Activated T-helper 2 cell treated with anti-CD3 and anti-CD28 coated beads, Interferon-gamma antibody, Interleukin-2, Interleukin-4, amounts not matched to agents 10 μg/mL and 5 μg/mL and 100 μg/mL, durations not matched to agents 14 hours and 24 hours and 36 hours (primary cell): Measurements from ENCODE around the gene NPFF. TPM values are rescaled to one million over a fixed set of nuclear protein-coding genes. Genes with fewer than 3 reads are reported as not detected.
"Not testable (repeated sequence)": the region's sequence is repeated elsewhere in the genome, so short reads cannot be mapped to it uniquely, and the experiment has no call there.

ENCODE experiments used
- DNase-seq: peaks from one replicate; pipeline ENCODE4 v3.0.0; 2021; ENCODE audit warnings: low spot score
- H3K27ac Mint-ChIP-seq: one replicate; pipeline ENCODE4 v1.8.0; 2021; ENCODE audit warnings: mixed read lengths
- H3K27me3 Mint-ChIP-seq: one replicate; pipeline ENCODE4 v1.8.0; 2021; ENCODE audit warnings: low read depth, mixed read lengths
- H3K36me3 Mint-ChIP-seq: one replicate; pipeline ENCODE4 v1.8.0; 2021; ENCODE audit warnings: low read depth, mixed read lengths
- H3K4me1 Mint-ChIP-seq: one replicate; pipeline ENCODE4 v1.8.0; 2021; ENCODE audit warnings: low read depth, mixed read lengths
- H3K4me3 Mint-ChIP-seq: one replicate; pipeline ENCODE4 v1.8.0; 2021; ENCODE audit warnings: low read depth, mild to moderate bottlenecking, moderate library complexity, mixed read lengths
- H3K9me3 Mint-ChIP-seq: one replicate; pipeline ENCODE4 v1.8.0; 2021; ENCODE audit warnings: mixed read lengths
- intact Hi-C: fragments of 100-400 bp; cut with micrococcal nuclease; formaldehyde crosslinking; loops from one replicate; pipeline ENCODE4 v1.15.1; 2023
- total RNA-seq: library from RNA; stranded (reverse); gene quantifications from 2 replicates; pipeline ENCODE4 v1.2.3, GENCODE V29; 2022

Gene NPFF
- total RNA-seq, result not detected in 2 replicates

DNA sequence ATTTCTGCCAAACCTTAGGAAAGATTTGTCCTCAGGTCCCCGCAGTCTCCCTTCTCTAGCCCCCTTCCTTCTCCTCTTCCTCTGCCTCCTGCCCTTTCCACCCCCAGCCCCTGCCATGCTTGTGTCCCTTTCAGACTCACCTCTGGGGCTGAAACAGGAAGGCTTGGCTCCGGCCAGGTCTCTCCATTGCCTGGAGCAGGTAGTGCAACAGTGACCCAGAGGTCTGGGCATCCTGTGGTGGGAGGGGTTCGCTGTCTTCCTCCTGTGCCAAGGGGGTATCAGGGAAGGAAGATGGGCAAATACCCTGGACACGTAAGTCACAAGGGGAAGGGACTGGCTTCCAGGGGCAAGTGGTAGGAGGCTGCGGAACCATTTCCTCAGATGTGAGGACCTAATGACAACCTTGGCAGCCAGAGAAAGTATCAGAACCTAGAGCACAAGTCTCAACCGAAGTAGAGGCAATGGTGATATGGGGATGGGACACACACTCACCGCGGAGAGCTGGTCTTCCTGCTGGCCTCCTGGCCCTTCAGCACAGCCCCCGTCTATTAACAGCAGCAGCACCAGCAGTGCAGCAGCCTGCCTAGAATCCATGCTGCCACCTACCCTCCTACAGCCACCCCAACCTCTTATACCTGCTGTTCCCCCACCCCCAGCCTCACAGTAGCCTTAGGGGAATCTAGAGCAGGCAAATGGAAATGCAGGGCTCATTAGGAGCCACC is at the start of gene NPFF:
TSS of gene NPFF (minus strand) at position 604 of the 722 bp plus-strand sequence. CDS start at position 594, 10 bp downstream.
- Mint-ChIP-seq H3K27ac (no peak within 1 kb of the TSS), H3K9me3 (no peaks in the 10 kb centered on the region), H3K4me3 (no peak within 1 kb of the TSS), H3K27me3 (no peaks in the 10 kb centered on the region), H3K36me3 (peaks cover 27% of the 10 kb centered on the region), H3K4me1 (peaks cover 8% of the 10 kb centered on the region)
- intact Hi-C loops, result loop anchor here (10.0 kb wide), 1 partner anchor 302 kb away; the partner anchor contains the start of gene ITGB7
- DNase-seq, result no peak

DNA sequence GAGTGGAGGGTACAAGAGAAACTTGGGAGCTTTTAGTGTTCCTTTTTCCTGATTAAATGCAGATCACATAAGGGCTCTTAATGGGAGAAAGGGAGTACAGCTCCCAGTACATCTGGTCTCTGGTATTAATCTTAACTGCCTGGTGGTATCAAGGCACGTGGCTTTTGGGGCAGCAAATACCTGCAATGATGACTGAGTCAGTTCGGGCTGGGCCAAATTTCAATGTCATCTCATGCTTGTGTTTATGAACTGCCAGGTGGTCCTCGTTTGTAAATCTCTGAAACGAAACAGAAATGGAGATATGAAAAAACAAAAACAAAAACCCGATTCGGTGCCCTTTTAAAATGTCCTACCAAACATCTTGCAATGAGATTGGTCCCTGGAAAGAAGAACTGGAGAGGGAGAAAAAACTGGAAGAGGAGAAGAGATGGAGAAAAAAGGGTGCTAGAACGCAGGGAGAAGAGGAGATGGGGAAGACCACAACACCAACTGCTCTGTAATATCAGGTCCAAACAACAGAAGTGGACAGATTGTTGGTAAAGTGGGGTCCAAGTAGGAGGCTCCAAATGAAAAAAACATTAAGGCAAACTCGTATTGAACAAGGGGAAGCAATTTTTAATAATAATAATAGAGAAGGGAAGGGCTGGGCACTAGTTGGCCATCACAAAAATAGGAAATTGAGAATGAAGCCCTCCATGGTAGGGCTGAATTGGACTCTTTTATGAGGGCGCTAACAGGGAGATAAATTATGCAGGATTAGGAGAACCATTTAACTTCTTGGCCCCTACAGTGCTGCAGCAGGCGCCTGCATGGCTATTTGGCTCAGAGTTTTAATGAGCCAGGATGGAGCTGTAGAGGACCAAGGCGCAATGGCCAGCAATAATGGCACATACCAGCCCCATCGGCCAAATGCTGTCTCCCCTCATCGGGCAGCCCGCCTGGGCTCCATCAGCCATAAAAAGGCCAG is 45.4 kb upstream of the NPFF start:
- peaks cover 27% of the 10 kb centered on the region for H3K36me3 Mint-ChIP-seq

DNA sequence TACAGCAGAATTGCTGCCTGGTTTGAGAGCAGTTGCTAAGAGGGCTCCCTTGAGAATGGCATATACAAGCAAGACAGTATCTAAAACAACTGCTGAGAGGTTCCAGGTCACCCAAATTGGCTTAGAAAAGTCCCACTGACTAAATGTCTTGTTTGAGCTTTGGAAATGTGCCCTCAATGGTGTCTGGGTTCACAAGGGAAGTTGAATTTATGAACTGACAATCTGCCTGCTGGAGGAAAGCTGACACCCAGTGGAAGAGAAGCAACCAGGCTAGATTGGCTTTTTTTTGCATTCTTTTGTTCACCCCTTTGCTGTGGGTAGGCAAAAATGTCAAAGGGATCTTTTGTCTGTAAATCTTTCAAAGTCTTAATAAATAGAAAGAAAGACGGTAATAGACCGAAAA is 44.6 kb upstream of the NPFF start:
- H3K4me3 Mint-ChIP-seq, result no peak overlapping the region
- H3K27me3 Mint-ChIP-seq, result no peaks in the 10 kb centered on the region
- H3K4me1 Mint-ChIP-seq, result peaks cover 9% of the 10 kb centered on the region
- intact Hi-C loops, result no loop called here
- H3K9me3 Mint-ChIP-seq, result no peaks in the 10 kb centered on the region
- no peak for DNase-seq
- H3K36me3 Mint-ChIP-seq, result peaks cover 27% of the 10 kb centered on the region
- no peak overlapping the region for H3K27ac Mint-ChIP-seq

More for the DNA sequence above, 45.4 kb upstream of the NPFF start:
- intact Hi-C loops, result no loop called here
- no peak overlapping the region for H3K4me3 Mint-ChIP-seq
- peaks cover 12% of the 10 kb centered on the region for H3K4me1 Mint-ChIP-seq
- H3K27me3 Mint-ChIP-seq, result no peaks in the 10 kb centered on the region
- no peak overlapping the region for H3K27ac Mint-ChIP-seq
- no peaks in the 10 kb centered on the region for H3K9me3 Mint-ChIP-seq
- DNase-seq, result no peak

DNA sequence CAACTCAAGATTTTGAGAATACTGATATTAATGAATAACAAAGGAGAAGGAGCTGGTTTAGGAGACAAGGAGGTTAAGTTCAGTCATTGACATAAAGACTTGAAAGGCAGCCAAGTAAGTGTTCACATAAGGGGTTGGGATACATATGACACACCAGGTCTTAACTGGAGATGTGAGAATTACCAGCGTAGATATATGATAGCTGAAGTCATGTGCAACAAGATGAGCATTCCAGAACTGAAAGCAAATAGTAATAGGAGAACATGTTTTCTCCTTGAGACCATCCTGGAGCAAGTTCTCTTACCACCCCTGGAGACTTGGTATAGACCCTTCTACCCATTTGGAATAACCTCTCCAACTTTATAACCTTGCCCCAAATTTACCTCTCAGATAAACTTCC is 43.3 kb upstream of the NPFF start:
- Mint-ChIP-seq H3K27ac (no peak overlapping the region), H3K4me3 (no peak overlapping the region), H3K27me3 (no peaks in the 10 kb centered on the region), H3K36me3 (peaks cover 27% of the 10 kb centered on the region), H3K4me1 (peaks cover 9% of the 10 kb centered on the region), H3K9me3 (no peaks in the 10 kb centered on the region)
- DNase-seq, result no peak
- intact Hi-C loops, result no loop called here

DNA sequence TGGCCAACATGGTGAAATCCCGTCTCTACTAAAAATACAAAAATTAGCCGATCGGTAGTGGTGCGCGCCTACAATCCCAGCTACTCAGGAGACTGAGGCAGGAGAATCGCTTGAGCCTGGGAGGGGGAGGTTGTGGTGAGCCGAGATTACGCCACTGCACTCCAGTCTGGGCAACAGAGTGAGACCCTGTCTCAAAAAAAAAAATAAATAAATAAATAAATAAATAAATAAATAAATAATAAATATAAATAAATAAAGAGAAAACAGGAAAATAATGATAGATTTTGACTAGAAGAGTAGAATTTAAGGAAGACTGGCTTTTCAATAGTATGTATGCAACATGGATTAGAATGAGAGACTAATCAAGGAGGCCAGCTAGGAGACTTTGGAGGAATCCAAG is 42.8 kb upstream of the NPFF start:
- intact Hi-C loops, DNase-seq, H3K27me3 Mint-ChIP-seq, H3K9me3 Mint-ChIP-seq, H3K27ac Mint-ChIP-seq, H3K4me3 Mint-ChIP-seq, H3K4me1 Mint-ChIP-seq: not testable (repeated sequence)
- peaks cover 27% of the 10 kb centered on the region for H3K36me3 Mint-ChIP-seq

GRCh38 chr12:53548354-53548753 is 41.1 kb upstream of the NPFF start:
- H3K27ac Mint-ChIP-seq, H3K27me3 Mint-ChIP-seq, H3K9me3 Mint-ChIP-seq, H3K4me3 Mint-ChIP-seq, DNase-seq: not testable (repeated sequence)
- Mint-ChIP-seq H3K36me3 (peaks cover 32% of the 10 kb centered on the region), H3K4me1 (peaks cover 18% of the 10 kb centered on the region)
- intact Hi-C loops, result loop anchor here (10.0 kb wide), 1 partner anchor 196 kb away; no protein-coding TSS in a partner anchor

GRCh38 chr12:53543539-53543938 is 36.3 kb upstream of the NPFF start:
- H3K27me3 Mint-ChIP-seq, result no peaks in the 10 kb centered on the region
- intact Hi-C loops, result loop anchor here (1.0 to 10.0 kb wide), 4 partner anchors 34 to 201 kb away; partner anchors contain the start of genes ATF7 and ATP5MC2
- peaks cover 30% of the 10 kb centered on the region for H3K36me3 Mint-ChIP-seq
- no peak overlapping the region for H3K4me3 Mint-ChIP-seq
- peak; percentile 42 for DNase-seq
- H3K27ac Mint-ChIP-seq, result peak overlapping the region; percentile 75
- peaks cover 10% of the 10 kb centered on the region for H3K4me1 Mint-ChIP-seq
- H3K9me3 Mint-ChIP-seq, result no peaks in the 10 kb centered on the region

GRCh38 chr12:53539526-53539925 is 32.2 kb upstream of the NPFF start:
- no peak overlapping the region for H3K4me3 Mint-ChIP-seq
- intact Hi-C loops, result no loop called here
- peaks cover 10% of the 10 kb centered on the region for H3K4me1 Mint-ChIP-seq
- no peaks in the 10 kb centered on the region for H3K9me3 Mint-ChIP-seq
- H3K36me3 Mint-ChIP-seq, result peaks cover 43% of the 10 kb centered on the region
- H3K27me3 Mint-ChIP-seq, result no peaks in the 10 kb centered on the region
- H3K27ac Mint-ChIP-seq, result no peak overlapping the region
- no peak for DNase-seq

- H3K36me3 Mint-ChIP-seq, result peaks cover 45% of the 10 kb centered on the region
Observed at GRCh38 chr12:53538209-53538689, 31.0 kb upstream of the NPFF start.

GRCh38 chr12:53536962-53537361 is 29.7 kb upstream of the NPFF start:
- no peak for DNase-seq
- intact Hi-C loops, result no loop called here
- no peak overlapping the region for H3K4me3 Mint-ChIP-seq
- H3K27me3 Mint-ChIP-seq, result no peaks in the 10 kb centered on the region
- H3K36me3 Mint-ChIP-seq, result peaks cover 51% of the 10 kb centered on the region
- no peak overlapping the region for H3K27ac Mint-ChIP-seq
- no peaks in the 10 kb centered on the region for H3K4me1 Mint-ChIP-seq
- H3K9me3 Mint-ChIP-seq, result no peaks in the 10 kb centered on the region

More at GRCh38 chr12:53538209-53538689, 31.0 kb upstream of the NPFF start:
- DNase-seq, result no peak
- H3K4me1 Mint-ChIP-seq, result peaks cover under 1% of the 10 kb centered on the region
- no peaks in the 10 kb centered on the region for H3K27me3 Mint-ChIP-seq
- intact Hi-C loops, result no loop called here
- no peak overlapping the region for H3K4me3 Mint-ChIP-seq
- no peaks in the 10 kb centered on the region for H3K9me3 Mint-ChIP-seq
- no peak overlapping the region for H3K27ac Mint-ChIP-seq

DNA sequence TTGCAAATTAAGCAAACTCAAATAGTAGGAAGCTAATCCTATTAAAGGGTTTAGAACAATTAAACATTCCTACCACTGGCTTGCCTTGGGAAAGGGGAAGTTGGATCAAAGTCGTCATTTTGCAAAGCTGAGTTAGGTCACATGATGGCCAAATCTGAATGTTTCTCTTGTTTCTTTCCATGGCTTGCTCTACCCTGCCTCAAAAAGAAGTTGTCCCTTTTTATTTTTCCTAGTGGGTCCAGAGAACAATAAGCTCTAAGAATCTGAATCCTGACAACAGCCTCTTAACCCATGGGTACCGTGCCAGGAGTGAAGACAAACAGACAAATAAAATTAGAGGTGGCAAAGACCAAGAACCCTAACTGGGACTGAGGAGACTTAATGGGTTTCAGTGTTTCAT is 26.2 kb upstream of the NPFF start:
- Mint-ChIP-seq H3K27me3 (no peaks in the 10 kb centered on the region), H3K36me3 (peaks cover 51% of the 10 kb centered on the region), H3K27ac (no peak overlapping the region), H3K4me1 (no peaks in the 10 kb centered on the region), H3K9me3 (no peaks in the 10 kb centered on the region), H3K4me3 (no peak overlapping the region)
- no peak for DNase-seq
- intact Hi-C loops, result no loop called here

DNA sequence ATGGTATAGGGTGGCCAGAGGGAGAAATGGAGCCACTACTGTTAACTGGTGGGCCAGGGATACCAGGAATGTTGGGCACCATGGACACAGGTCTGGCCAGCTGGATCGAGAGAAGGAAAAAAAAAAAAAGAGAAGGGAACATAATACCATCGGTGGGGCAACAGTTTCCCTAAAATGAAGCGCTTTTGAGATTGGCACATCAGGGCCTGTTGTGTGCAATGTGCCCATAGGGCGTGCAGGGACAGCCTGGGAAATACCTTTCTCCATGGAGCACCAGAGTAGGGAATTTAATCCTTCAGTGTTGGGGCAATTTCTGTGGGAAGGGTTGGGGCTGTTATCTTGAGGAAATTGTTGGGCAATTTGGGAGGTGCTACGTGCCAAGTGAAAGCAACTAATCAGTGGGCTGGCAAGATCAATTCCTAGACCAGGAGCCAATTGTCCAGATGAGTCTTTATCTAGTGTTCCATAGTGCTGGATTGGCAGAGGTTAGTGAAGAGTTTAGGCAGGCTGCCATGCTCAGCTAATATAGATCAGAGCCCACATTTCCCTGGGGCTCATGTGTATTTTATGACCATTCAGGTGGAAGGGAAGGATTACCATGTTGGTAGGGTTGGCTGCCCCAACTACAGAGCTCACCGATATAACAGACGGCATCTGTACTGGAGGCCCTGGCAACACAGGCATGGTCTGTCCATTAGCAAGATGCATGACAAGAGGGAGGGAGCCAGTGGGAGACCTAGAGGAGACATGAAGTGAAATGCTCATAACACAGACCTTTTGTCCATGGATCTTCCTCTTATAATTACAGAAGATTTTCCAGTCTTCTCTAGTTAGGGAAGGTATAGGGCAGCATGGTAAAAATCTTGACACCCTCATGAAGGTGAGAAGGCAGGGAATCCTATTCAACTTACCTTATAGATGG is 25.5 kb upstream of the NPFF start:
- Mint-ChIP-seq H3K27me3 (no peaks in the 10 kb centered on the region), H3K4me1 (no peaks in the 10 kb centered on the region), H3K4me3 (no peak overlapping the region), H3K27ac (no peak overlapping the region), H3K36me3 (peaks cover 47% of the 10 kb centered on the region), H3K9me3 (no peaks in the 10 kb centered on the region)
- intact Hi-C loops, result no loop called here
- no peak for DNase-seq
